Measurements from ENCODE around the gene NANOGP8.

NANOGP8 gene

DNA sequence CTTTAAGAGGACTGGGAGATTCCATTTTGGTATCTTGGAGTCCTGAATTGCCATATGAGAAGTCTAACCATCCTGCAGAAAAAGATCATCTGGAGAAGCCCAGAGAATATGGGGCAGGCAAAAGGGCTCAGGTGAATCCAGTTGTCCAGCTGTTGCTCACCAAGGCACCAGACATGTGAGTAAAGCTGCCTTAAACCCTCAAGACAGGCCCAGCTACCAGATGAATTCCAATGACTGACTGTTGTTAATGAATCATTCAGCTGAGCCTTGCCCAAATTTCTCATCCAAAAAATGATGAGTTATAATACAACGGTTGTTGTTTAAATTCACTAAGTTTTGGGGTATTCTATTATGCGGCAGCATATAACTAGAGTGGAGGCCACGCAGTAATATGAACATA lies 22.0 kb upstream of the NANOGP8 start:
- TF ChIP-seq CTCF (IDR thresholded peaks at IDR 0.05; ENCODE audit: low read length): no peak
- Histone ChIP-seq H3K9me2 (ENCODE audit: low read depth, low read length) (no peaks in the 10 kb centered on the region), H3F3A (ENCODE audit: insufficient read depth, low read length) (no peaks in the 10 kb centered on the region), H3K9me3 (ENCODE audit: low read length) (no peaks in the 10 kb centered on the region), H3K4me2 (ENCODE audit: low read length) (no peak overlapping the region), H3K4me1 (ENCODE audit: insufficient read depth, low read length, severe bottlenecking) (no peaks in the 10 kb centered on the region), H3K27ac (ENCODE audit: low read depth, low read length, poor library complexity, severe bottlenecking) (no peak overlapping the region), H4K20me1 (ENCODE audit: insufficient read depth, low read length) (no peaks in the 10 kb centered on the region), H3K9ac (ENCODE audit: low read length) (no peak overlapping the region), H3K27me3 (ENCODE audit: insufficient read depth, low read length) (no peaks in the 10 kb centered on the region), H3K4me3 (ENCODE audit: low read depth, low read length, poor library complexity, severe bottlenecking) (no peak overlapping the region), H3K36me3 (ENCODE audit: insufficient read depth, low read length) (no peaks in the 10 kb centered on the region), H2AFZ (ENCODE audit: low read length) (no peak overlapping the region), H3K79me2 (ENCODE audit: insufficient read depth, low read length) (no peaks in the 10 kb centered on the region)

- no peak overlapping the region for H2AFZ ChIP-seq (ENCODE audit: low read length)
Observed at GRCh38 chr15:35104526-35105147, 19.5 kb upstream of the NANOGP8 start.

GRCh38 chr15:35102186-35102585 lies 17.1 kb upstream of the NANOGP8 start:
- Histone ChIP-seq H3K36me3 (ENCODE audit: insufficient read depth, low read length) (no peaks in the 10 kb centered on the region), H3K4me3 (ENCODE audit: low read depth, low read length, poor library complexity, severe bottlenecking) (no peak overlapping the region), H3K9me2 (ENCODE audit: low read depth, low read length) (no peaks in the 10 kb centered on the region), H3F3A (ENCODE audit: insufficient read depth, low read length) (no peaks in the 10 kb centered on the region), H3K4me1 (ENCODE audit: insufficient read depth, low read length, severe bottlenecking) (no peaks in the 10 kb centered on the region), H3K4me2 (ENCODE audit: low read length) (no peak overlapping the region), H3K27ac (ENCODE audit: low read depth, low read length, poor library complexity, severe bottlenecking) (no peak overlapping the region), H4K20me1 (ENCODE audit: insufficient read depth, low read length) (no peaks in the 10 kb centered on the region), H2AFZ (ENCODE audit: low read length) (no peak overlapping the region), H3K9me3 (ENCODE audit: low read length) (no peaks in the 10 kb centered on the region), H3K79me2 (ENCODE audit: insufficient read depth, low read length) (no peaks in the 10 kb centered on the region), H3K27me3 (ENCODE audit: insufficient read depth, low read length) (no peaks in the 10 kb centered on the region), H3K9ac (ENCODE audit: low read length) (no peak overlapping the region)
- TF ChIP-seq EZH2 (IDR thresholded peaks at IDR 0.05; ENCODE audit: borderline replicate concordance, low read length) (no peak), CTCF (IDR thresholded peaks at IDR 0.05; ENCODE audit: low read length) (no peak)

More at GRCh38 chr15:35104526-35105147, 19.5 kb upstream of the NANOGP8 start:
- Histone ChIP-seq H3K9ac (ENCODE audit: low read length) (no peak overlapping the region), H3K27me3 (ENCODE audit: insufficient read depth, low read length) (no peaks in the 10 kb centered on the region), H3K4me3 (ENCODE audit: low read depth, low read length, poor library complexity, severe bottlenecking) (no peak overlapping the region), H3K79me2 (ENCODE audit: insufficient read depth, low read length) (no peaks in the 10 kb centered on the region), H4K20me1 (ENCODE audit: insufficient read depth, low read length) (no peaks in the 10 kb centered on the region), H3K4me1 (ENCODE audit: insufficient read depth, low read length, severe bottlenecking) (no peaks in the 10 kb centered on the region), H3K36me3 (ENCODE audit: insufficient read depth, low read length) (no peaks in the 10 kb centered on the region), H3K9me2 (ENCODE audit: low read depth, low read length) (no peaks in the 10 kb centered on the region), H3F3A (ENCODE audit: insufficient read depth, low read length) (no peaks in the 10 kb centered on the region), H3K9me3 (ENCODE audit: low read length) (no peaks in the 10 kb centered on the region), H3K27ac (ENCODE audit: low read depth, low read length, poor library complexity, severe bottlenecking) (no peak overlapping the region), H3K4me2 (ENCODE audit: low read length) (no peak overlapping the region)
- TF ChIP-seq CTCF (IDR thresholded peaks at IDR 0.05; ENCODE audit: low read length): no peak
- TF ChIP-seq EZH2 (IDR thresholded peaks at IDR 0.05; ENCODE audit: borderline replicate concordance, low read length): no peak
